ENCODE measurements around the gene NNT. TPM values are rescaled to one million over a fixed set of nuclear protein-coding genes. Genes with fewer than 3 reads are reported as not detected.
"Not testable (repeated sequence)": the region's sequence is repeated elsewhere in the genome, so short reads cannot be mapped to it uniquely, and the experiment has no call there.

NNT gene
- 39.0 and 88.6 TPM in 2 replicates for total RNA-seq (2014; rRNA removed; shearing (Covaris generic); ENCODE audit: low replicate concordance)

GRCh38 chr5:43602461-43603343, at the start of gene NNT:
TSS of gene NNT (plus strand) at chr5:43603180. CDS start at chr5:43609196, 6,016 bp downstream.
- no peaks in the 10 kb centered on the region for H3K27me3 ChIP-seq
- H3K36me3 ChIP-seq = peaks cover 29% of the 10 kb centered on the region
- peak; percentile 86 for DNase-seq
- peak within 1 kb of the TSS; percentile 65 for H3K4me3 ChIP-seq
- peaks cover 15% of the 10 kb centered on the region for H3K9me3 ChIP-seq

GRCh38 chr5:43553381-43553780, 49.6 kb upstream of the NNT start:
- Histone ChIP-seq H3K36me3 (peaks cover 78% of the 10 kb centered on the region), H3K4me3 (no peak overlapping the region), H3K27me3 (no peaks in the 10 kb centered on the region), H3K9me3 (no peaks in the 10 kb centered on the region)
- no peak for DNase-seq

GRCh38 chr5:43554497-43554896, 48.5 kb upstream of the NNT start:
- DNase-seq = no peak
- H3K4me3 ChIP-seq = no peak overlapping the region
- H3K9me3 ChIP-seq = no peaks in the 10 kb centered on the region
- H3K36me3 ChIP-seq = peaks cover 67% of the 10 kb centered on the region
- no peaks in the 10 kb centered on the region for H3K27me3 ChIP-seq

GRCh38 chr5:43555895-43556606, 46.9 kb upstream of the NNT start:
- H3K27me3 ChIP-seq = no peaks in the 10 kb centered on the region
- peak overlapping the region; percentile 94 for H3K4me3 ChIP-seq
- DNase-seq = peak; percentile 69
- peaks cover 54% of the 10 kb centered on the region for H3K36me3 ChIP-seq
- H3K9me3 ChIP-seq = no peaks in the 10 kb centered on the region

GRCh38 chr5:43556607-43556856, 46.4 kb upstream of the NNT start:
- Histone ChIP-seq H3K4me3 (peak overlapping the region; percentile 94), H3K36me3 (peaks cover 49% of the 10 kb centered on the region)
- not testable (repeated sequence) for H3K9me3 ChIP-seq, H3K27me3 ChIP-seq, DNase-seq

GRCh38 chr5:43556857-43557542, 46.0 kb upstream of the NNT start, which contains the start of gene PAIP1:
TSS of gene PAIP1 (minus strand) at chr5:43557077. CDS start at chr5:43556846, 231 bp downstream.
- DNase-seq = peak; percentile 91
- peaks cover 44% of the 10 kb centered on the region for H3K36me3 ChIP-seq

GRCh38 chr5:43560128-43560527, 42.9 kb upstream of the NNT start:
- Histone ChIP-seq H3K4me3 (no peak overlapping the region), H3K36me3 (peaks cover 13% of the 10 kb centered on the region), H3K9me3 (no peaks in the 10 kb centered on the region), H3K27me3 (no peaks in the 10 kb centered on the region)
- peak; percentile 36 for DNase-seq

More at GRCh38 chr5:43556857-43557542, 46.0 kb upstream of the NNT start, which contains the start of gene PAIP1:
- no peaks in the 10 kb centered on the region for H3K27me3 ChIP-seq
- H3K4me3 ChIP-seq = peak within 1 kb of the TSS; percentile 94
- H3K9me3 ChIP-seq = no peaks in the 10 kb centered on the region

- no peak for DNase-seq
- Histone ChIP-seq H3K27me3 (no peaks in the 10 kb centered on the region), H3K4me3 (no peak overlapping the region), H3K36me3 (peaks cover under 1% of the 10 kb centered on the region; the same call in 1 of the 2 replicates), H3K9me3 (no peaks in the 10 kb centered on the region)
Observed at GRCh38 chr5:43561356-43561755, 41.6 kb upstream of the NNT start.

- H3K4me3 ChIP-seq = no peak overlapping the region
- no peaks in the 10 kb centered on the region for H3K27me3 ChIP-seq
- H3K36me3 ChIP-seq = no peaks in the 10 kb centered on the region
- DNase-seq = no peak
- H3K9me3 ChIP-seq = no peaks in the 10 kb centered on the region
Observed at GRCh38 chr5:43563321-43563720, 39.7 kb upstream of the NNT start.

- Histone ChIP-seq H3K27me3 (no peaks in the 10 kb centered on the region), H3K9me3 (no peaks in the 10 kb centered on the region), H3K36me3 (no peaks in the 10 kb centered on the region), H3K4me3 (no peak overlapping the region)
- DNase-seq = no peak
Observed at GRCh38 chr5:43564289-43564850, 38.6 kb upstream of the NNT start.

- Histone ChIP-seq H3K9me3 (no peaks in the 10 kb centered on the region), H3K27me3 (no peaks in the 10 kb centered on the region), H3K4me3 (no peak overlapping the region), H3K36me3 (no peaks in the 10 kb centered on the region)
- DNase-seq = no peak
Observed at GRCh38 chr5:43565043-43565442, 37.9 kb upstream of the NNT start.

- H3K27me3 ChIP-seq = no peaks in the 10 kb centered on the region
- DNase-seq = no peak
- no peaks in the 10 kb centered on the region for H3K9me3 ChIP-seq
- no peaks in the 10 kb centered on the region for H3K36me3 ChIP-seq
- no peak overlapping the region for H3K4me3 ChIP-seq
Observed at GRCh38 chr5:43567967-43568366, 35.0 kb upstream of the NNT start.

GRCh38 chr5:43569236-43569746, 33.7 kb upstream of the NNT start:
- Histone ChIP-seq H3K9me3 (no peaks in the 10 kb centered on the region), H3K36me3 (no peaks in the 10 kb centered on the region), H3K4me3 (no peak overlapping the region), H3K27me3 (no peaks in the 10 kb centered on the region)
- DNase-seq = no peak

- no peak overlapping the region for H3K4me3 ChIP-seq
- DNase-seq = no peak
- peaks cover 6% of the 10 kb centered on the region for H3K36me3 ChIP-seq
- 0 out of 2 replicates have a peak, but pooled peaks cover 3% of the 10 kb centered on the region for H3K9me3 ChIP-seq
- no peaks in the 10 kb centered on the region for H3K27me3 ChIP-seq
Observed at GRCh38 chr5:43570450-43571158, 32.4 kb upstream of the NNT start.

- DNase-seq = no peak
- H3K4me3 ChIP-seq = no peak overlapping the region
- peaks cover 6% of the 10 kb centered on the region for H3K36me3 ChIP-seq
- no peaks in the 10 kb centered on the region for H3K27me3 ChIP-seq
- H3K9me3 ChIP-seq = 0 out of 2 replicates have a peak, but pooled peaks cover 3% of the 10 kb centered on the region
Observed at GRCh38 chr5:43571237-43571636, 31.7 kb upstream of the NNT start.

- DNase-seq = no peak
- no peaks in the 10 kb centered on the region for H3K27me3 ChIP-seq
- peaks cover 6% of the 10 kb centered on the region for H3K36me3 ChIP-seq
- 0 out of 2 replicates have a peak, but pooled peaks cover 3% of the 10 kb centered on the region for H3K9me3 ChIP-seq
- H3K4me3 ChIP-seq = no peak overlapping the region
Observed at GRCh38 chr5:43572357-43572756, 30.6 kb upstream of the NNT start.

Data from MG63 (cell line).